NCI-H446 (cell line): ENCODE data around the gene HEXA.

Experiments
- DNase-seq, 2 experiments: peaks; one replicate each; lab custom pipeline; 2025; lab: John Stamatoyannopoulos, UW

The HEXA gene

DNA sequence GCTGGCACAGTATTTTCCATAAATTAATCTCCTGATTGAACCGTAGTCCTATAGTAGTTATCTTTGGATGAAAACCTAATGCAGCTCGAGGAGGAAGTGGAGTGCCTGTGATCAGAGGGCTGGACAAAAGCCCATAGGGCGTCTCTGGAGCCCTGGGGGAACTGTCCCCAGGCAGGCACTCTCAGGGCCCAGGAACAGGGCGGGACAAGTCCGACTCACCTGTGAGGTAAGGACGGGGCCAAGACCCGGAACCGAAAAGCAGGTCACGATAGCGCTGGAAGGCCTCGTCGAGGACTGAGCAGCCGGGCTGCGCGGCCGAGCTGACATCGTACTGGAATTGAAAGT, 341 bp downstream of the HEXA start:
- no peak for DNase-seq

DNA sequence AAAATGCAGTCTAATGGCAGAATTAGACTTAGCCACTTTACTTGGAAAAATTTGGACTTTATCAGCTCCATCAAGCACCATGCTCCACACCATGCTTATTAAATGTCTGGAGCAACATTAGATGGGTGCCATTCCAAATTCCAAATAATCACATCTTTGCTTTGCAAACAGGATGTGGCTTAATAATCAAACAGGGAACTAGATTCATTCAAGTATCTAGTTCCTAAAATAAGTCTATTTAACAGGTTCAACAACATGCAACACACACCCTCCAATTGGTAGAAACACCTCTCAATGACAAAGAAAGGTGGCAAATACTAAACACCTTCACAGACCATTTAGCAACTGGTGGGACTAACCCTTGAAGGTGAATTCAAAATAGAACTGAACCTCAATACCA, 3.5 kb downstream of the HEXA start:
- DNase-seq, result no peak

DNA sequence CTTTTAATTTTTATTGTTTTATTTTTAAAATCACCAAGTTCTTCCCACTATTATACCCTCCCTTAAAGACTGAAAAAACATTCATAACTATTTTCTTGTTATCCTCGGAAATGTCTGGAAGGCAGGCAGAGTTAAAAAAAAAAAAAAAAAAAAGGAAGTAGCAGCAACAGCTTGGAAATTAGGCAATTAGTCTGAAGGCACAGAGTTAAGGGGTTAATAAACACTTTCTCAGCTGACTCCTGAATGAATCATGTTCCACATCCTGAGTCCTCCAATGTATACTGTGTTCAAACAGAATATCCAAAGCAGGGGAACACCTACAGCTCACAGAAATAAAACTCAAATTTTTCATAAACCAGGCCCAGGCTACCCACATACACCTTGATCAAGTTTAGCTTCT, 5.8 kb downstream of the HEXA start:
- no peak for DNase-seq

DNA sequence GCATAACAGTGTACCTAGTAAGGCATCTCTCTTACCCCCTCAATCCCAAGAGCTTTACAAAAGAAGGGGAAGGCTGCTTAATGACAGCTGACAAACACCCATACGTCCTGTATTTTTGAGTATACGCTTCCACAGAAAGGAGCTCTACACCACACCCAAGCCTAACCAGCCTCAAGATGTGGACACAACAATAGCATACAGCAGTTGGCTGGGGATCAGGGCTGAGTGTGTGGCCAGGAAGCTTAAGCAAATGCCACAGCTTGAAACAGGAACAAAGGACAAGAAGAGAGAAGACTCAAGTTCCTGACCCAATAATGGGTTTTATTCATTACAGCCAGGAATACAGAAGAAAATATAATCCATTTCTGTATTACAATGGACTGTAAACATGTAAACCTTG, 6.9 kb downstream of the HEXA start:
- no peak for DNase-seq

DNA sequence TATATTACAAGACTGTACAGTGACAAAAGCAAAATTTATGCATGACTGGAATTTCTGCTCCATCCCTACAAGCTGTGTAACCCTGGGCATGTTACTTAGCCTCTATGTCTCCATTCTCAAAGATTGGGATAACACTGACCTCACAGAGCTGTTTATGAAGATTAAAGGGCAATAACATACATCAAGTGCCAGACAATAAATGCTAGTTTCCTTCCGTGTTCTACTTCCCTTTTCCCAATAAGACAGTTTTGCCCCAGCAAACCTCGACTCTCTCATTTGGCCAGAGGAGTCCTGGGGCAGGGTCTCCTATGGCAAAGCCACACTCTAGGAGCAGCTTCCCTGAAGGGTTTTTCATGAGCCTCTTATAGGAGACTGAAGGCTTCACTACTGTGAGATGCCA, 7.5 kb downstream of the HEXA start:
- DNase-seq, result no peak

DNA sequence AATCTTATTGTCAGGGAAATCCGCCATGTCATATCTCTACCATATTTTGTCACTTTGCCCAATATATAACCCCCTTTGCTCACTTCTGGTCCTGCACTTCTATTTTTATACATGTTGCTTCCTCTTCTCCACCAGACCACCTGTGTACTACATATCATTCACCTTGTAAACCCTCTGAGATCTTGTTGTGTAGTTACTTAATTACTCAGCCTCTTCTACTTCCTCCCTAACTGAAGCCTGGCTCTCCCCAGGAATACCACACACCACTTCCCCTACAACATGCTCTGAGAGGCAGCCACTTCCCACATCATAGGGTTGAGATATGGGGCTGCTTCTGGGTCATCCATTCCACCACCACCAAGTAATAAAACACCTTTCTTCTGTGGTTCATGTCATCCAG, 10.0 kb downstream of the HEXA start:
- no peak for DNase-seq

DNA sequence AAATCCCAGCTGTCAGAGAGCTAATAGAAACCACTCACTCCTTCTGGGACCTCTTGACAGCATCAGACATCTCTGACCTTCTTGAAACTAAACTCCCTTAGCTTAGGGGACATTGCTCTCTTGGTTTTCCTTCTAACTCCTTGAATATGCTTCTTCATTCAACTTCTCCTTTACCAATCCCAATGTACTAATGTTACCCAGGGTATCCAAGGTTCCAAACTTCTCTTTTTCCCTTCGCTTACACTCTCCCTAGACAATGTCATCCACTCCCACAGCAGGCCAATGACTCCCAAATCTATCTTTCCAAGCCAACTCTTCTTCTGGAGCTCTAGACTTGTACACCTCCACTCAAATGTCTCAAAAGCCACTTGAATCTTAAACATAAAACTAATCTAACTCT, 14.6 kb downstream of the HEXA start:
- DNase-seq, result no peak

DNA sequence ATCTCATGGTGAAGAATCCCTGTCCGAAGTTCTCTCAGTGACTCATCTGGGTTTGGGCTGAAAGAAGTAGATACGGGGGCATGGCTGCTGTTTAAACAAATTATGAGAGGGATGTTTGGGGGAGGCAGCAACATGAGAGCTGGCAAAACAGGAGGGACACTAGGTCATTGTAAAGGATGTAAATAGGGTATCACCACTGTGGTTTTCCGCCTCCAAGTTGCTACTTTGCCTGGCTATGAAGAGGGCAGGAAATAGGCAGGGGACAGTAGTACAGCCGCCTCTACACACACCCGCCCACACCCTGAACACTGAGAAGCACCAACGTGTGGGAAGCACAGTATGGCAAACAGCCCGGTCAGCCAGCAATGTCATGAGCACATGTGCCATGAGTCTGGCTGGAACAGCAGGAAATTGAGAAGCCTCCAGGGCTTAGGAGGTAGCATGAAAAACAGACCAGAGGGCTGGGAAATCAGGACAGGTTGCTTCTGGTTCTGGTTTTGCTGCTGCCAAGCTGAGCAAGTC, 17.1 kb downstream of the HEXA start:
- DNase-seq, result no peak

DNA sequence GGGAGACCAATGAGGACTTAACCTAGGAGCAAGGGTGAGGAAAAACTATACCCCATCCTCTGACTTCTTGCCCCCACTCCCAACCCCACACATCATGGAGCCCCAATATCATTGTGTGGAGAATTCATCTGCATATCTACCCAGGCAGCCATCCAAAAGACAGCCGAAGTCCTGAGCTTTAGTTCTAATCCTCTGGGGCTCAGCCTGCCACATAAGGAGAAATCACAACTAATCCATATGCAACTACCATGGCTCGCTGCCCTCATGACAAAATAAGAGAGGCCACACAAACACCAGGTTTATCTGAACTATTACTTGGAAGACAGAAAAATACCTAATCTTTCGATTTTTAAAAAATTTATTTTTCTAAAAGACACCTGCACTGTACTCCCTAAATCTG, 17.7 kb downstream of the HEXA start:
- DNase-seq, result no peak

DNA sequence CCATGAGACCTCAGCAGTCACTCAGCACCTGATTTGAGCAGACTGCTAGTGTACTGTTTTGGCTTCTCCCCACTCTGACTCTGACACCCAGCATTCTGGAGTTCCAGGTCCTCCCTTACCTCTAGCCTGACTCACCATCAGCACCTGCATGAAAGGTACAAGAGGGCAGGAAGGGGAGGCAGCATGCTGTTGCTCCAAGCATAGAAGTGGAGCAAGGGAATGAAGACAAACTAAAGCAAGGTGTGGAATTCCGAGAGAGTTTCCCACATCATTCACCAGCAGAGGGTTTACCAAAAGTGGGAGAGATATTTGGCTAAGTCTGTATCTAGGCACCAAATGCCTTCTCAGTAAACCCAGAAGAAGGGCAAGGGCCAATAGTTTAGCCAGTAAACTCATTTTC, 21.3 kb downstream of the HEXA start:
- DNase-seq, result no peak

DNA sequence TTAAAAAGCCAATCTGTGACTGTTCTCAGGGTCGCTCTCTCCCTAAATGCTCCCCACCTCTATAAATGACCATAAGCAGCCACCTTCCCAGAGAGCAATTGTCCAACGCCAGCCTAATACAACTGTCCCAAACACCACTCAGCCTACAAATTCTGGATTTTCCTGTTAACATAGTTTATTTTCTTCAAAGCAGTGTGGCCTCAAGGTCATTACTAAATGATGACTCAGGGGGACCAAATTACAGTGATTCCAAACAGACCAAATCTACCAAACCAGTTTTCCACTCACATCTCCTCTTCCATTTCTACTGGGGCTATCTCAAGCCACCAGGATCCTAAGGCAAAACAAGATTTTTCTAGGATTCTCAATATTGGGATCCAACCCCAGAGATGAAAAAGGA, 22.5 kb downstream of the HEXA start:
- no peak for DNase-seq

DNA sequence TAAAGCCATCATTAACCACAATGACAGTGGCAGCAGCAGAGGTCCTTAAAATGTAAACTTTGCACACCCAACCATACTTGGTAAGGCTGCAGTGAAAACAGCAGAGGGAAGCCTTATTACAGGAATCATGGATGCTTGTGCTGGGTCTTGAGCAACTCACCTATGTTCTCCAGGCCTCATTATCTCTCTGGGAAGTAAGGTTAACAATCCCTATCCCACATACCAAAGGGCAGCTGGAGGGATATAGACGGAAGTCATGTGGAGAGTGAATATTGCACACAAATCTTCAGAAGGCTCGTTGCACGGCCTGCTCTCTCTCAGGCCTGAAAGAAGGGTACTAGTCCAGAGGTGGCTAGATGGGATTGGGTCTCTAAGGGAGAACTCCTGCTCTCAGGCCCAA, 30.0 kb downstream of the HEXA start:
- DNase-seq, result no peak

DNA sequence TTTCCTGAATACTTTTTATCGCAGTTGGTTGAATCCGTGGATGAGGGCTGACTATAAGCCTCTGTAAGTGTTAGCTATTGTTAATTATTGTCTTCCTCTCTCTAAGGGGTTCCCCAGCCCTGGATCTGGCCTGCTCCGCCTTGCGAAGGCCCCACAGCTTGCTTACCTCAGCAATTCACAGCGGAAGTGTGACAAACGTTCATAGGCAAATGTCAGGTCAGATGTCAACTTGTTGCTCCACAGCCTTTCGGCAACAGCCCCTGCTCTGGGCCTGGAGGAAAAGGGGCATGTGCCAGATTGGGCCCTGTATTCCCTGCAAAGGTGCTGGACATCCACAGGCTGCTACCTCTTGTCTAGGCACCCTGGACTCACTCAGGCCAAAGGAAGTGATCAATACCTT, 30.5 kb downstream of the HEXA start:
- no peak for DNase-seq

DNA sequence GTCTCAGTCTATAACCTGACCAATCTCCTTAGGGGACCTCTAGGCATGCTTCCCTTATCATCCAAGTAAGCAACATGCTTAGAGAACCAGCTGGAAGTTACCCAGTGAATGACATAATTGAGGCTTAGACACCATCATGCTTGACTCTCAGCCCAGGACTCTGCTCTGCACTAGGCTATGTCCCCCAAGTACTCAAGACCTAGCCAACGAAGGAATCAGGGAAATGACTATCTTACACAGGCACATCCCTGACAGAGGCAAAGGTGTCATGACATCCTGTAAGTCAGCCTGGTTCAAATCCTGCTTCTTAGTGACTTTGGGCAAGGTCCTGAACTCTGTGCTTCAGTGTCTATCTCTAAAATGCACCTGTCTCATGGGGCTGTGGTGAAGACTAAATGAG, 31.2 kb downstream of the HEXA start:
- DNase-seq, result no peak

DNA sequence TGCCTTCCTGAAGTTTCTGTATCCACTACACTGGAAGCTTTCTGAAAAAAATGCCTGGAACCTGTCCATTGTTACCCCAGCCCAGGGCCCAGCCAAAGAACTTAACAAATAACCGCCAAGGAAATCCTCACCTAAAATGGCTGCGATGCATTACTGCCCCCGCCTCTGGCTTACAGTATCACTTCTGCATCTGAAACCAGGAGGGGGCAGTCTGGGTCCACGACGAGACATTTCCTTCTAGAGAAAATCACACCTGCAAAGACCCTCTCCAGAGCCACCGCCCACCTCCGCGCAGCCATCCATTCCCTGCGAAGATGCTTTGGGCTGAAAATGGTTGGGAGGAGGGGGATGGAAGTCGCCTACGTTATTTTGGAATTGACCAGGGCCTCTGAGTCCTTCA, 33.4 kb downstream of the HEXA start:
- DNase-seq, result no peak

DNA sequence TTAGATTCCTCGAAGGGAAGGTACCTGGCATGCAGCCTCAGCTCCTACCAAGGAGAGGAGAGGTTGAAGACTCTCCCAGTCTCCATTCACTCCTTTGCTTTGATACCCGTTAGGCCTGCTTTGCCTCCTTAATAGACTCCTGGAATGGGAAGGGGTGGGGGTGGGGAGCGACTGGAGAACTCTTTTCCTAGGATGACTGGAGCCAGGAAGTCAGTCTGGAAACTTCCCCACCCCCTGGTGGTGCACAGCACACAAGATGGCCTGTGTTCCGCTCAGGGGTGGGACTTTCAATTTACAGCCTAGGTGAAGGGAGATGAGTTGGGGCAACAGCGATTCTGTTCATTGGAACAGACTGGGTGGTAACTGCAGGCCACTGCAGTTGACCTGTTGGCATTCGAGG, 34.5 kb downstream of the HEXA start:
- DNase-seq, result no peak

DNA sequence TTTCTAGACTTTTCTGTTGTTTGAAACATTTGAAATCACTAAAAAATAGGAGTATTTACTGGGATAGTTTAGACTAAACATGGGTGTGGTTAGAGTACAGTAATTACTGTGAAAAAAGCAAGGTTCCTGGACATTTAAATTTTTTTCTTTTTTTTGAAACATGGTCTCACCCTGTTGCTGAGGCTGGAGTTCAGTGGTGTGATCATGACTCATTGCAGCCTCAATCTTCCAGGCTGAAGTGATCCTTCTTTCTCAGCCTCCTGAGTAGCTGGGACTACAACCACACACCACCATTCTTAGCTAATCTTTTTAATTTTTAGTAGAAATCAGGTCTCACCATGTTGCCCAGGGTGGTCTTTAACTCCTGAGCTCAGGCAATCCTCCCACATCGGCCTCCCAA, 35.4 kb downstream of the HEXA start:
- DNase-seq, result no peak

DNA sequence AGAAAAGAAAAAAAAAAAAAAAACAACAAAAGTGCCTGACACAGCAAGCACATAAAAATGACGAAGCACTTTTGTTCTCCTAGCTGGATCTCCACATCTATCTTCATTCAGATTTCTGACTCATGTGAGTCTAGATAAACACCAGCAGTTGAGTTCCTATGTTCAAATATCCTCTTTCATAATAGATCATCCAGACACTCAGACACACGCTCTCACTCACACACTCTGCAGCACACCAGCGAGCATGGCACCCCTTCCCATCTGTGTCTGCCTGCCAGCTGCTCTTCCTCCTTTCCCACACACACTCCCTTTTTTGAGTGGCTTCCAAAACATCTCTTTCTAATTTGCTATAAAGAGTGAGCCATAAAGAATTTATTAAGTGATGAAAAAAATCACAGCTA, 36.0 kb downstream of the HEXA start:
- DNase-seq, result peak in 1 of 2 experiments; percentile 27

DNA sequence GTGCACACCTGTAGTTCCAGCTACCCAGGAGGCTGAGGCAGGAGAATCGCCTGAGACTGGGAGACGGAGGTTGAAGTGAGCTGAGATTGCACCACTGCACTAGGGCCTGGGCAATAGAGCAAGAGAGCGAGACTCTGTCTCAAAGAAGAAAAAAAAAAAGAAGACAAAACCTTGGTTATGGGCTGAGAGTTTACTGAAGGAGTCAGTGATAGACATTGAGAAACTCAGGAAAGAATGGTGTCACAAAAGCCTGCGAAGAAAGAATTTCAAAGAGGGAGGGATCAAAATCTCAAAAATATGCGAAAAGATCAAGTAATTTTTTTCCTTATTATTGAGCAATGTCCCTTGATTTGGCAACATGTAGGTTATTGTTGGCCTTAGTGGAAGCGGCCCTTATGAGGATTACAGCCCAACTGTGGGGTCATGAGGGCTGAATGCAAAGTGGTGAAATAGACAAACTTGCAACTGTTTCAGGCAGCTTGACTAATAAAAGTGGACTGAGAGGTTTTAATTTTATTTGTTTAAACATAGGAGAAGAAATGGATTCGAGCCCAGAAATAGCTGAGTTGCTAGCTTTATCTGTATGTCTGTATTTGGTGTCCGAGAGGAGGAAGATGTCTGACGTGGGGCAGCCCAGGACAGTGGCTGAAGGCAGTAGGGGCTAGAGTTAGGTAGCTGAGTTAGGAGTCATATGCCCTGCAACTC, 37.0 kb downstream of the HEXA start:
- DNase-seq, result no peak

DNA sequence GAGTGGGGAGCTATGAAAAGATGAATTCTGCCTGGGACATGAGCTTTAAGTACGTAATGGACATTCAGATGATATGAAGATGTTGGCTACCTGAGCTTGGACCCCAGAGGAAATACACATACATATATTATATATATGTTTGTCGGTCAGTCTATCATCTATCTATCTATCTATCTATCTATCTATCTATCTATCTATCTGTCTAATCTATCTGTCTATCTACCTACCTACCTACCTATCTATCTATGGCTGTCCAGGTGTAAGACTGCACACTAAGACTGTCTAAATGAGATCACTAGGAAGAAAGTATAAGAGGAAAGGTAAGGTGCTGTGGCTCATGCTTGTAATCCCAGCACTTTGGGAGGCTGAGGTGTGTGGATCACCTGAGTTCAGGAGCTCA, 37.7 kb downstream of the HEXA start:
- no peak for DNase-seq

DNA sequence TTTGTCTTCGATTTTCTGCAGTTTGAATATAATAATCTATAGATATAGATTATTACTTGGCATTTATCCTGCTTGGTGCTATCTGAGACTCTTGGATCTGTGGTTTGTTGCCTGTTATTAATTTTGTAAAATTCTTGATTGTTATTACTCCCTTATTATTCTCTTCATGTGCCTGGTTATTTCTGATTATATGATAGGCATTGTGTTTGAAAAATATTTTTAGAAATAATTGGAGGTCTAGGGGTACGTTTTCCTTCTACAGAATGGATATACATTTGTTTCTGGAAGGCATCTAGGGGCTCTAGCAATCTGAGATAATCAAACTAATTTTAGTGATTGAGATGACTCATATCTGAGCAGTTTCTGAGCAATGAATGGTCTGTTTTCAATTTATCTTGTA, 41.0 kb downstream of the HEXA start:
- DNase-seq, result no peak

DNA sequence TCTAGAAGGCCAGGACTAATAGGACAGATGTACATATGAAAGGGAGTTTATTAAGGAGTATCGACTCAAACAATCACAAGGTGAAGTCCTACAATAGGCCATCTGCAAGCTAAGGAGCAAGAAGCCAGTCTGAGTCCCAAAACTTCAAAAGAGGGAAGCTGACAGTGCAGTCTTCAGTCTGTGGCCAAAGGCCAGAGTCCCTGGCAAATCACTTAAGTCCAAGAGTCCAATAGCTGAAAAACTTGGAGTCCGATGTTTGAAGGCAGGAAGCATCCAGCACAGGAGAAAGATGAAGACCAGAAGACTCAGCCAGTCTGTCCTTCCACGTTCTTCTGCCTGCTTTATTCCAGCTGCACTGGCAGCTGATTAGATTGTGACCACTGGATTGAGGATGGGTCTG, 44.8 kb downstream of the HEXA start:
- no peak for DNase-seq

DNA sequence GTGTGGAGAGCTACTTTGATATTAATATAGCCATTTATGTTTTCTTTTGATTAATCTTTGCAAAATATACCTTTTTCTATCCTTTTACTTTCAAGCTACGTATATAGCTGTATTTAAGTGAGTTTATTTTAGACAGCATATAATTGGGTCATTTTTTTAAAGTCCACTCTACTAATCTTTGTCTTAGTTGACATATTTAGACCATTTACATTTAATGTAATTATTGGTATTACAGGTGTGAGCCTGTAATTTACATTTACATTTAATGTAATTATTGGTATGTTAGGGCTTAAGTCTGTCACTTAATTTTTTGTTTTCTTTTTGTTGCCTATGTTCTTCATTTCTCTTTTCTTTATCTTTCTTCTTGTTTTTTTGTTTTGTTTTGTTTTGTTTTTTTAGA, 52.1 kb downstream of the HEXA start:
- no peak for DNase-seq

DNA sequence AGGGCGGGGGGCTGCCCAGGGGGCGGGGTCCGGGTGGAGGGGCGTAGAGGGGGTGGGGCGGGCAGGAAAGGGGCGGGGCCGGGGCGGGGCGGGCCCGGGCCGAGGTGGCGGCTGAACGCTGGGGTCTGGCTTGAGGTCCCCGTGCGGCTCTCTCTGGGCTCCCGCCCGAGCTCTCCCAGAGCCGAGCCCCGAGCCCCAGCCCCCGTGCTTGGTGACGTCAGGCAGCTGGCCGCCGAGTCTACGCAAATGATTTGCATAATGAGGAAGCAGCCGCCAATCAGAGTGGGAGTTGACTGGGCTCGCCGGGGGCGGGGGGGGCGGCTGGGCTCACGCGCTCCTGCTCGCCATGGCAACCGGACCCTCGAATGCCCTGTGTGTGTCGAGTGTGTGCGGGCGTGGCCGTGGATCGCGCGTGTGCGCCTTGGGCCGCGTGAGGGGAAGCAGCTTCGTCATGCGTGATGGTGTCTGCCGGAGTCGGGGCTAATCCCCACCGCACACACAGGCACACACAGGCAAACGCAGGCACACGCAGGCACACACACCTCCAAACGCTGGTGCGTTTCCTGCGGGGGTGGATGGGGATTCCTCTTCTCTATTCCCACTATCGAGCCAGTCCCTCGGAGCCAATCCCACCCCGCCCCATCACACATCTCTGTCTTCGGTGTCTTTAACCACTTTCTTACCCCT, 55.7 kb downstream of the HEXA start, which contains the start of gene CELF6:
TSS of gene CELF6 (minus strand) at position 173 of the 687 bp plus-strand sequence. CDS start 283 bp downstream, outside the sequence.
- DNase-seq, result peak; percentile 76 to 90
